ENCODE measurements around the gene STARD7. TPM values are rescaled to one million over a fixed set of nuclear protein-coding genes. Genes with fewer than 3 reads are reported as not detected.
"Not testable (repeated sequence)": the region's sequence is repeated elsewhere in the genome, so short reads cannot be mapped to it uniquely, and the experiment has no call there.

The STARD7 gene, protein sequence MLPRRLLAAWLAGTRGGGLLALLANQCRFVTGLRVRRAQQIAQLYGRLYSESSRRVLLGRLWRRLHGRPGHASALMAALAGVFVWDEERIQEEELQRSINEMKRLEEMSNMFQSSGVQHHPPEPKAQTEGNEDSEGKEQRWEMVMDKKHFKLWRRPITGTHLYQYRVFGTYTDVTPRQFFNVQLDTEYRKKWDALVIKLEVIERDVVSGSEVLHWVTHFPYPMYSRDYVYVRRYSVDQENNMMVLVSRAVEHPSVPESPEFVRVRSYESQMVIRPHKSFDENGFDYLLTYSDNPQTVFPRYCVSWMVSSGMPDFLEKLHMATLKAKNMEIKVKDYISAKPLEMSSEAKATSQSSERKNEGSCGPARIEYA
- 233 and 253 TPM in 2 replicates for total RNA-seq (2014; rRNA removed; shearing (Covaris generic))

DNA sequence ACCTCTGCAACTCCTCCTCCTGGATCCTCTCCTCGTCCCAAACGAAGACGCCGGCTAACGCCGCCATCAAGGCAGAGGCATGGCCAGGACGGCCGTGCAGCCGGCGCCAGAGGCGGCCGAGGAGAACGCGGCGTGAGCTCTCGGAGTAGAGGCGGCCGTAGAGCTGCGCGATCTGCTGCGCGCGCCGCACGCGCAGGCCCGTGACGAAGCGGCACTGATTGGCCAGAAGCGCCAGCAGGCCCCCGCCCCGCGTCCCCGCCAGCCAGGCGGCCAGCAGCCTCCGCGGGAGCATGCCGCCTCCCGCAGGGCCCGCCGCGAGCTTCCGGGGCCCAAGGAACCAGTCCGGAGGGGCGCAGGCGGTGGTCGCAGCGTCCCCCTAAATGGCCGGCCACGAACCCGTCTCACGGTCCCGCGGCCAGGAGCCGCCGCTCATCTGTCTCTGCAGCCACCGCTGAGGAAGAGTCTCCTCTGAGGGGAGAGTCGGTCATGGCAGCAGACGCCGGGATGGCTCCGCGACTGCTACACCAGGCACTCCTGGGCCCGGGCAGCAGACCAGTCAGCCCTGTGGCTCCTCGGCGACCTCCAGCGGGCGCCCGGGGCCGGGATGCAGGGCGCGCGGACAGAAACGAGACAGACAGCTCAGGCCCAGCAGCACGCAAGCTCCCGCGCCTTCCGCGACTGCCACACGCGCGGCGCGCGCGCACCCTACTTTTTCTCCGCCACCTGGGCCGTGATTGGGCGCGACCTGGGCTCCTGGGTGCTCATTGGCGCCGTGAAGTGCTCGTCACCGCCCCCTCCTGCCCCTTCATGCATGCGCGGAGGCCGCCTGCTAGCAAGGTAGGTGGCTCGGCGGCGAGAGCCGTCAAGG is at the start of gene STARD7:
STARD7 (minus strand) TSS at position 685 of the 868 bp plus-strand sequence; CDS start at position 292, 393 bp downstream.
- peak within 1 kb of the TSS; percentile 97 for H3K4me3 ChIP-seq (ENCODE audit: insufficient read depth, low read depth, low read length)
- H3K27me3 ChIP-seq (ENCODE audit: control insufficient read depth, insufficient read depth, low read length): no peaks in the 10 kb centered on the region
- H3K36me3 ChIP-seq (replicated peaks; ENCODE audit: control insufficient read depth, insufficient read depth, low read length): no peaks in the 10 kb centered on the region
- peak; percentile 98 for DNase-seq

DNA sequence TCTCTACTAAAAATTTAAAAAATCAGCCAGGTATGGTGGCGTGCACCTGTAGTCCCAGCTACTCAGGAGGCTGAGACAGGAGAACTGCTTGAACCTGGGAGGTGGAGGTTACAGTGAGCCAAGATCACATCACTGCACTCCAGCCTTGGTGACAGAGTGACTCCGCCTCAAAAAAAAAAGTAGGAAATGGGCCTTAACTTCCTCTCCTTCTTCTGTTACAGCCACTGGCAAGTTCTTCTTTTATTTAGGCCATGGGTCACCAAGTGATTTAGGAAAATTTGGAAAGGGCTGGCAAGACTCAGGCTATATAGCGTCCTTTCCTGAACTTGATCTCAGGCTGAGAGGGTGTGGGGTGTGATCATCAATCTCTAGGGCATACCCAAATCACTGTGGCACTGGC is 49.1 kb upstream of the STARD7 start:
- peaks cover 16% of the 10 kb centered on the region for H3K36me3 ChIP-seq (replicated peaks; ENCODE audit: control insufficient read depth, insufficient read depth, low read length)
- H3K27me3 ChIP-seq (ENCODE audit: control insufficient read depth, insufficient read depth, low read length); H3K4me3 ChIP-seq (ENCODE audit: insufficient read depth, low read depth, low read length); DNase-seq: not testable (repeated sequence)

DNA sequence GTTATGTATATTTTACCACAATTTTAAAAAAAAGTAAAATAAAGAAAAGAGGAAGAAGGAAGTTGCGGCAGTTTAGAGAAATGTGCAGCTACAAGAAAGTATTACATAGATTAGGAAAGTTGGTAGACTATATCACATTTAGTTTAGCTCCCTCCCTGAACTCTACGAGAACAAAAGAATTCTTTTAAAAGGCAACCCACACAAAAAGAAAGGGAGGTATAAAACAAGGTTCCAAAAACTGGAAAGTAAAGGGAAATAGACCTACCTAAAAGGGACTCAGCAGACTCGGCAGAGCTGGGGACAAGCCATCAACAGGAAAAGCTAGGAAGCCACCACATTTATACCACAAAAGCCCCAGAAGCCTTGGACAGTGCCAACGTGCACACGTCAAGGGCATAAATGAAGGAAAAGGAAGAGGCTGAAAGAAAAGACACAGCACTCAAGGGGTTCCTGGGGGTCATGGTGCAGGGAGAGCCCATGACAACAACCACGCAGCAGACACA is 48.0 kb upstream of the STARD7 start:
- DNase-seq: no peak
- H3K36me3 ChIP-seq (replicated peaks; ENCODE audit: control insufficient read depth, insufficient read depth, low read length): peaks cover 16% of the 10 kb centered on the region

DNA sequence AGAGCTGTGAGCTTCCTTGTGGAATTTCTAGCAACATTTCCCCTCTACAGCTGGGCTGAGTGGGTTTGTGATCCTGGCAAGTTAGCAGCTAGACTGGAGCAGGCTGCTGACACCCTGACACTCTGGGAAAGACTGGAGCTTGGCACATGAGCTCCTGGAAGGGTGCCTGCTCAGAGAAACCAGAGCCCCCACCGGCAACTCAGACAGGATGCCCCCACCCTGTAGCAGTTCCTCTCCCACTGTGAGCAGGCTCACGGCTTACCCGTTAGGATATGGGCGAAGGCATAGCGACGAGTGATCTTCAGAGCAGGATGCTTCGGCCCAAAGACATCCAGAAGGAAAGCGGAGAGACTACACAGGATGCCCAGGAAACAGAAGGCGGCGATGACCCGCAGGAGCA is 45.9 kb upstream of the STARD7 start:
- Histone ChIP-seq H3K36me3 (replicated peaks; ENCODE audit: control insufficient read depth, insufficient read depth, low read length) (peaks cover 16% of the 10 kb centered on the region), H3K27me3 (ENCODE audit: control insufficient read depth, insufficient read depth, low read length) (no peaks in the 10 kb centered on the region), H3K4me3 (ENCODE audit: insufficient read depth, low read depth, low read length) (no peak overlapping the region)
- no peak for DNase-seq

More for the DNA sequence above, 48.0 kb upstream of the STARD7 start:
- Histone ChIP-seq H3K27me3 (ENCODE audit: control insufficient read depth, insufficient read depth, low read length) (no peaks in the 10 kb centered on the region), H3K4me3 (ENCODE audit: insufficient read depth, low read depth, low read length) (no peak overlapping the region)

DNA sequence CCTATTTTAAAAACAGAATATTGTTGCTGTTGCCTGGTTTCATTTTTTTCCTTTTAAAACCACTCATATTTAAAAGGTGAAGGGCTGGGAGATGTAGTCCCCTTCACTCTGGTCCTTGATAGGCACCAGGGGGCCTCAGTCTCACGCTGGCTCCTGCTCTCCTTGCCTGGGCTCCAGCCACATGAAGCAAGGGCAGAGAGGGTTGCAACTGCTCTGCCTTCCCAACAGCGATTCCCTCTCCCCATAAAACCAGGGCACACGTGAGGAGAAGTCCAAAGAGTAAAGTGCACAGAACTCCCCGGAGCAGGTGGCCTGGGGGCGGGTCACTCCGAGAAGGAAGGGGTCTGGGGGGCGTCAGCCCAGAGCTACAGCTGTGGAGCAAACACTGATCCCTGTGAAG is 44.4 kb upstream of the STARD7 start:
- Histone ChIP-seq H3K4me3 (ENCODE audit: insufficient read depth, low read depth, low read length) (no peak overlapping the region), H3K27me3 (ENCODE audit: control insufficient read depth, insufficient read depth, low read length) (no peaks in the 10 kb centered on the region), H3K36me3 (replicated peaks; ENCODE audit: control insufficient read depth, insufficient read depth, low read length) (peaks cover 16% of the 10 kb centered on the region)
- peak; percentile 24 for DNase-seq

DNA sequence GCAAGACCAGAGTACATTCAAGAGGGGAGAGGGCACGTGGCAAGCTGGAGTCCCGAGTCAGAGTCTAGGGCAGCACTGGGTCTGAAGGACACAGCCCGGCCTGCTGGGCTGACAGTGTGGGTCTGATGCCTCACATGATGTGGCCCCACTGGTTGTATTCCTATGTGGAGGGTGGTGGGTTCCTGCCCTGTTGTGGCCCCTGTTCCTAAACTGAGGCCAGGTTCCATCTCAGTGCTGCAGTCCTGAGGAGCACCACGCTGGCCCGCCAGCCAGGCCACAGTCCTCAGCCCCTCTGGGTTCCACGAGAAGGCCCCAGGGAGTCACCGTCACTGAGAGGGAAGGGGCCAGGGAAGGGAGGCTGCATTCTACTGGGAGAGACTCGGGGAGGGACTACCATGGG is 43.9 kb upstream of the STARD7 start:
- Histone ChIP-seq H3K4me3 (ENCODE audit: insufficient read depth, low read depth, low read length) (no peak overlapping the region), H3K27me3 (ENCODE audit: control insufficient read depth, insufficient read depth, low read length) (no peaks in the 10 kb centered on the region), H3K36me3 (replicated peaks; ENCODE audit: control insufficient read depth, insufficient read depth, low read length) (peaks cover 16% of the 10 kb centered on the region)
- peak; percentile 13 for DNase-seq

DNA sequence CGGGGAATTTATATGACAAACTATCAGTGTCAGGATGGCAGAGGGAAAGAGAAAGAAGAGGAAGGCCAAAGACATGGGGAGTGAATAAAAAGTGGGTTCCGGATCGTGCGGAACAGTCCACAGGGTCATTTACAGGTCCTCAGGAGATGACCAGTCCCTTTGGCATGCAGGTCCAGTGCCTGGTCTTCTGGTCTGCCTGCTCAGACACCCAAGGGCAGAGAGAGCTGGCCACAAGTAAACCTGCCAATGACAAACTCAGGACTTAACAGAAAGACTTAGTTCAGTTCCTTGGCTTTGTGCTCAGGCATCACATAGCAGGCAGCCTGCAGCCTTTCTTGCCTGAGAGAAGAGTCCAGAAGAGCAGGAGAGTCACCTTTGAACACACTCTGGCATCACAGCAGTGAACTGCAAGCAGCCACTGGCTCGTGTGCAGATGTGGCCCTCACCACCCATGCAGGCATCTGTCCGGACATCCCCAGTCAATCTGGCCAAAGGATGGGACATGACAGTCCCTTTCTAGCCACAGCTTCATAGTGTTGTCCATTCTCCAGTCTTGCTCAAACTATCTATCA is 43.2 kb upstream of the STARD7 start:
- Histone ChIP-seq H3K4me3 (ENCODE audit: insufficient read depth, low read depth, low read length) (no peak overlapping the region), H3K36me3 (replicated peaks; ENCODE audit: control insufficient read depth, insufficient read depth, low read length) (peaks cover 16% of the 10 kb centered on the region), H3K27me3 (ENCODE audit: control insufficient read depth, insufficient read depth, low read length) (no peaks in the 10 kb centered on the region)
- DNase-seq: peak; percentile 53

DNA sequence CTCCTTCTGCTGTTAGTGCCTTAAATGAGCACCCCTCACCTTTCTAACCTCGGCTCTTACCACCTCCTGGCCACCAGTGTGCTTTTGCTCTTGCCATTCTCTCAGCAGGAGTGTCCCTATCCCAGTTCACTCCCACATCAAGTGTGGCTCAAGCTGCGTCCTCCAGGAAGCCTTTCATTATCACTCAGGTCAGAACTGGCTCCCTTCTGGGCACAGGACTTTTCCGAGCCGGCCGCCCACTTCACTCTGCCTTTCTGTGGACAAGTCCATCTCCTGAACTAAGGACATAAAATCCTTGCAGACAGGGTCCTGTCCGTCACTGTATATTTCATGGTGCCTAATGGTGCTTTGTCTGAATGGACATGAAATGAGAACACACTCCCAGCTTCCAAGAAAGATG is 41.6 kb upstream of the STARD7 start:
- H3K36me3 ChIP-seq (replicated peaks; ENCODE audit: control insufficient read depth, insufficient read depth, low read length): peaks cover 16% of the 10 kb centered on the region
- H3K4me3 ChIP-seq (ENCODE audit: insufficient read depth, low read depth, low read length): no peak overlapping the region
- peak; percentile 19 for DNase-seq
- no peaks in the 10 kb centered on the region for H3K27me3 ChIP-seq (ENCODE audit: control insufficient read depth, insufficient read depth, low read length)

DNA sequence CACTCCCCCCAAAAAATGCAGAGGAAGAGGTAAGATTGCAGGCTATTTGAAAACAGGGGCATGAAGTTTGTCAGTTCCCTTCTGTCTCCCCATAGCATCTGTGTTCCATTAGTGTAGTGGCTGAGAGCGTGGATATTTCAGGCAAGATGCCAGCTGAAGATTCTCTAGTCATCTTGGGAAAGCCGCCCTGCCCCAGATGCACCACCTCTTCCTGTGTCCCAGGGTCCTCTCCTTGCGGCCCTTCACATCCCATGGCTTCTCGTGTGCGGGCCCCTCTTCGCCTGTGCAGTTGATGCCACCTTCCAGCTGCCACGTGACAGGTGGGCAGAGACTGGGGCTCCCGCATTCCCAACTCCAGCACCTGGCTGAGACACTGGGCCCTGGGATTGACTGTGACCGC is 41.0 kb upstream of the STARD7 start:
- peak; percentile 14 for DNase-seq
- H3K27me3 ChIP-seq (ENCODE audit: control insufficient read depth, insufficient read depth, low read length): no peaks in the 10 kb centered on the region
- H3K4me3 ChIP-seq (ENCODE audit: insufficient read depth, low read depth, low read length): no peak overlapping the region
- H3K36me3 ChIP-seq (replicated peaks; ENCODE audit: control insufficient read depth, insufficient read depth, low read length): peaks cover 14% of the 10 kb centered on the region

DNA sequence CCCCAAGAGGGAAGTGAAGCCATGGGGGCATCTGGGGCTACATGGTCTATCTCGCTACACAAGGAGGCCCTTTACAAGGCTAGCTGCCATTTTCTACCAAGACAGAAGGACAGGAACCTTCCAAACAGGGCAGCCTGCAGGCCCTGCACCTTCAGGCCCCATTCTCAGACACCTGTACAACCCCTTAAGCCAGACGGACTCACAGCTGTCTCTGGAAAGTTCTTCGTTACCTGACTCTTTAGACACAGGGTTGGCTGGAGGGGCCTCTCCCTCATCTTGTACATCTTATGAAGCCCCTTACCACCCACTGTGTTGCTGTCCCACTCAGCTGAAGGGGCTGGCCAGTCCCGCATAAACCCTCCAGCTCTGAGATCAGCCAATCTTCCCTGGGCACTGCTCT is 40.0 kb upstream of the STARD7 start:
- H3K27me3 ChIP-seq (ENCODE audit: control insufficient read depth, insufficient read depth, low read length): no peaks in the 10 kb centered on the region
- H3K36me3 ChIP-seq (replicated peaks; ENCODE audit: control insufficient read depth, insufficient read depth, low read length): peaks cover 4% of the 10 kb centered on the region
- no peak for DNase-seq
- H3K4me3 ChIP-seq (ENCODE audit: insufficient read depth, low read depth, low read length): no peak overlapping the region

DNA sequence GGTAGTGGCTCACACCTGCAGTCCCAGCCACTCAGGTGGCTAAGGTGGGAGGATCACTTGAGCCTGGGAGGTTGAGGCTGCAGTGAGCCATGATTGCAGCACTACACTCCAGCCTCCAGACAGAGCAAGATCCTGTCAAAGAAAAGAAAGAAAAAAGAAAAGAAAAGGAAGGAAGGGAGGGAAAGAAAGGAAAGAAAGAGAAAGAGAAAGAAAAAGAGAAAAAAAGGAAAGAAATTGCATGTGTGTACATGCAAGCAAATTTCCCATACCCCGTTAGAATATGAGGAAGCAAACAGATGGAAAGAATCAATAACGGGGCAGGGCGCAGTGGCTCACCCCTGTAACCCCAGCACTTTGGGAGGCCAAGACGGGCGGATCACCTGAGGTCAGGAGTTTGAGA is 39.3 kb upstream of the STARD7 start:
- H3K4me3 ChIP-seq (ENCODE audit: insufficient read depth, low read depth, low read length): no peak overlapping the region
- no peaks in the 10 kb centered on the region; the same call in 1 of the 2 replicates for H3K36me3 ChIP-seq (replicated peaks; ENCODE audit: control insufficient read depth, insufficient read depth, low read length)
- DNase-seq: no peak
- H3K27me3 ChIP-seq (ENCODE audit: control insufficient read depth, insufficient read depth, low read length): no peaks in the 10 kb centered on the region

DNA sequence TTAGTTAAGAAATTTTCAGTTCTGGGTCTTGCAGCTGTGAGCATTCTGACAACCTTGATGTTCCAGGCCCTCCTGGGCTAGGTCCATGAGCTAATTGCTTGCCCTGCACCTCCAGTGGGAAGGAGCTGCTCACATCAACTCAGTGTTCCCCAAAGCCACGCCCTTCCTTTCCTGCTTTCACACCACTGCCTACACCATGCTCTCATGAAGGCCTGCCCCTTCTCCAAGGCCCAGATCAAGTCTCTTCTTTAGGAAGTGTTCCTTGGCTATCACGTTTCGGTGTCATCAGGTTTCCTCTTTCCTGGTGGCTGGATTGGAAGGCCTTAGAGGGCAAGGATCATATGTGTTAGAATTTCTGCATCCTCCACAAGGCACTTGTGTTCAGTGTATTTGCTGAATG is 38.4 kb upstream of the STARD7 start:
- H3K4me3 ChIP-seq (ENCODE audit: insufficient read depth, low read depth, low read length): no peak overlapping the region
- peak; percentile 20 for DNase-seq
- no peaks in the 10 kb centered on the region for H3K27me3 ChIP-seq (ENCODE audit: control insufficient read depth, insufficient read depth, low read length)
- no peaks in the 10 kb centered on the region for H3K36me3 ChIP-seq (replicated peaks; ENCODE audit: control insufficient read depth, insufficient read depth, low read length)

DNA sequence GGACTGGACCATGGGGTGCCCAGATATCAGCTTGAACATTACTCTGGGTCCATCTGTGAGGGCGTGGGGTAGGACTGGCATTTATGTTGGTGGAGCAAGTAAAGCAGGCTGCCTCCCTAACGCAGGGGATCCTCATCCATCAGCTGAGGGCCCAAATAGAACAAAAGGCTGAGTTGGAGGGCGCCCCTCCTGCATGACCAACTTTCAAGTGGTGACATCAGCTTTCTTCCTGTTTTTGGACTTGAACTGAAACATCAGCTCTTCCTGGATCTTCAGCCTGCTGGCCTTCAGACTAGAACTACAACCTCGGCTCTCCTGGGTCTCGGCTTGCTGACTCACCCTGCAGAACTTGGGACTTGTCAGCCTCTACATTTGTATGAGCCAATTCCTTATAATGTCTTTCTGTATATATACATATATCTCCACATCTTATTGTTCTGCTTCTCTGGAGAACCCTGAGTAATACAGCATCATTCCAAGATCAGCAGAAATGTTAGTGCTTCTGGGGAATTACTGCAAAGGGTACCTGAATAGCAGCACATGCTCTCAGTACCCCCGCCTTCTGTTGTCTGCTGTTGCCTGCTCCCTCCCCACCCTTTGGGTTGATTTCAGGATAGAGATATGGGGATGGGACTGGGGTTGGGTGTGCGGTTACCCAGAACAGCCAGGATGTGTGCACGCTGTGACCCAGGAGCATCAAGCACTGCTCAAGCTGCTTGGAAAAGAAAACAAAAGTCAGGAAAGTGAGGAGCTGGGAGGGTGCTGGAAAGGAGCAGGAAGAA is 37.2 kb upstream of the STARD7 start:
- no peak overlapping the region for H3K4me3 ChIP-seq (ENCODE audit: insufficient read depth, low read depth, low read length)
- H3K36me3 ChIP-seq (replicated peaks; ENCODE audit: control insufficient read depth, insufficient read depth, low read length): no peaks in the 10 kb centered on the region
- H3K27me3 ChIP-seq (ENCODE audit: control insufficient read depth, insufficient read depth, low read length): no peaks in the 10 kb centered on the region
- DNase-seq: no peak

DNA sequence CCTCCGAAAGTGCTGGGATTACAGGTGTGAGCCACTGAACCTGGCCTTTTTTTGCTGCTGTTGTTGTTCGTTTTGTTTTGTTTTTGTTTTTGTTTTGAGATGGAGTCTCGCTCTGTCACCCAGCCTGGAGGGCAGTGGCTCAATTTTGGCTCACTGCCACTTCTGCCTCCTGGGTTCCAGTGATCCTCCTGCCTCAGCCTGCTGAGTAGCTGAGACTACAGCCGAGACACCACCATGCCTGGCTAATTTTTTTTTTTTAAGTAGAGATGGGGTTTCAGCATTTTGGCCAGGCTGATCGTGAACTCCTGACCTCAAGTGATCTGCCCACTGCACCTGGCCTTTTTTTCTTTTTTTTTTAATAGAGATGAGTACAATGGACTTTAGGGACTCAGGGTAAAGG is 35.2 kb upstream of the STARD7 start:
- Histone ChIP-seq H3K27me3 (ENCODE audit: control insufficient read depth, insufficient read depth, low read length) (no peaks in the 10 kb centered on the region), H3K36me3 (replicated peaks; ENCODE audit: control insufficient read depth, insufficient read depth, low read length) (no peaks in the 10 kb centered on the region)
- no peak for DNase-seq

More for the DNA sequence above, 35.2 kb upstream of the STARD7 start:
- H3K4me3 ChIP-seq (ENCODE audit: insufficient read depth, low read depth, low read length): no peak overlapping the region
